DOHH2 (cell line): Measurements from ENCODE around the gene PRKCH.

Experiments used
- H3F3A ChIP-seq: fragments of 200-600 bp; sonication (generic), shearing (Covaris generic); 2 replicates; pipeline ENCODE4 v1.6.0; 2016; ENCODE audit warnings: antibody characterized with exemption, mild to moderate bottlenecking; ENCODE audit not compliant: control insufficient read depth, insufficient read depth
- H3K27ac ChIP-seq: fragments of 200-600 bp; sonication (generic); 2 replicates; pipeline ENCODE4 v1.5.1; 2014; ENCODE audit warnings: low read depth, mild to moderate bottlenecking, low read length, moderate library complexity
- H3K27me3 ChIP-seq: fragments of 200-600 bp; sonication (generic); 2 replicates; pipeline ENCODE4 v1.6.1; 2014; ENCODE audit warnings: mild to moderate bottlenecking, low read length, mixed read lengths; ENCODE audit not compliant: control insufficient read depth
- H3K36me3 ChIP-seq: fragments of 200-600 bp; sonication (generic); 2 replicates; pipeline ENCODE4 v1.6.1; 2014; ENCODE audit warnings: mild to moderate bottlenecking, low read length, moderate library complexity, mixed read lengths; ENCODE audit not compliant: control insufficient read depth
- H3K4me1 ChIP-seq: fragments of 200-600 bp; sonication (generic); 2 replicates; pipeline ENCODE4 v1.6.1; 2014; ENCODE audit warnings: mild to moderate bottlenecking, low read length, mixed read lengths; ENCODE audit not compliant: control insufficient read depth
- H3K4me2 ChIP-seq: fragments of 200-600 bp; sonication (generic); 2 replicates; pipeline ENCODE4 v1.6.0; 2014; ENCODE audit warnings: mild to moderate bottlenecking, low read length, moderate library complexity
- H3K4me3 ChIP-seq: fragments of 200-600 bp; sonication (generic); 2 replicates; pipeline ENCODE4 v1.5.1; 2014; ENCODE audit warnings: mild to moderate bottlenecking, low read length, mixed read lengths
- H3K79me2 ChIP-seq: fragments of 200-600 bp; sonication (generic); 2 replicates; pipeline ENCODE4 v1.6.1; 2014; ENCODE audit warnings: mild to moderate bottlenecking, low read length, mixed read lengths; ENCODE audit not compliant: control insufficient read depth
- H3K9me2 ChIP-seq: fragments of 200-600 bp; sonication (generic); replicated peaks from 2 replicates; pipeline ENCODE4 v1.6.1; 2014; ENCODE audit warnings: mild to moderate bottlenecking, low read length, mixed read lengths; ENCODE audit not compliant: control insufficient read depth
- H3K9me3 ChIP-seq: fragments of 200-600 bp; sonication (generic); 2 replicates; pipeline ENCODE4 v1.6.1; 2014; ENCODE audit warnings: antibody characterized with exemption, low read length, mixed read lengths; ENCODE audit not compliant: control insufficient read depth, insufficient read depth
- H4K20me1 ChIP-seq: fragments of 200-600 bp; sonication (generic); 2 replicates; pipeline ENCODE4 v1.6.0; 2014; ENCODE audit warnings: low read depth, mild to moderate bottlenecking, antibody characterized with exemption, low read length, moderate library complexity; ENCODE audit not compliant: control insufficient read depth, insufficient read depth
- EZH2phosphoT487 ChIP-seq: fragments of 200-600 bp; sonication (generic); IDR thresholded peaks from 2 replicates; pipeline ENCODE4 v1.6.1; 2017; ENCODE audit warnings: borderline replicate concordance, mild to moderate bottlenecking, antibody characterized with exemption, low read length, moderate library complexity, mixed read lengths
- TF ChIP-seq, protein P1 (sequence below): fragments of 200-600 bp; sonication (generic); IDR thresholded peaks from one replicate; pipeline ENCODE4 v1.5.1; 2014; ENCODE audit warnings: antibody characterized with exemption, mild to moderate bottlenecking, low read depth, low read length; ENCODE audit not compliant: poor library complexity, severe bottlenecking

Gene PRKCH

DNA sequence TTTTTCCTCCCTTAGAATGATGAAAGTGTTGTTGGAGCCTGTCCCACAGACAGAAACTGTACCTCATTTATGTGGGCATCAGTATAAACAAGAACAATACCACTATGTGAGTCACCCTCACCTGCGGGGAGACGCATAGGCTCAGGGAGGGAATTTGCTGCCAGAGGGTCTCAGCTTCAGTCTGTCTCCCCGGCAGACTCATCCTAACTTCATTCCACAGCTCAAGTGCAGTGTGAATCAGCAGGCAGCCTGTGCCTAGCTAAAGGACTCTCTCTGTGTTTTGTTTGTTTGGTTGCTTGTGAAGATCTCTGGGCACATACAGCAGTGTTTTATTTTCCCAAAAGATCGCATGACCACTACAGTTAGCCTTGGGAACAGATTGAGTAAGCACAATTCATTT is 98.9 kb downstream of the PRKCH start:
- H3K27me3 ChIP-seq: no peaks in the 10 kb centered on the region
- H3K36me3 ChIP-seq: no peaks in the 10 kb centered on the region
- H3K9me3 ChIP-seq: no peaks in the 10 kb centered on the region; the same call in 1 of the 2 replicates
- no peak overlapping the region for H3K4me3 ChIP-seq
- TF ChIP-seq, protein P1, sequence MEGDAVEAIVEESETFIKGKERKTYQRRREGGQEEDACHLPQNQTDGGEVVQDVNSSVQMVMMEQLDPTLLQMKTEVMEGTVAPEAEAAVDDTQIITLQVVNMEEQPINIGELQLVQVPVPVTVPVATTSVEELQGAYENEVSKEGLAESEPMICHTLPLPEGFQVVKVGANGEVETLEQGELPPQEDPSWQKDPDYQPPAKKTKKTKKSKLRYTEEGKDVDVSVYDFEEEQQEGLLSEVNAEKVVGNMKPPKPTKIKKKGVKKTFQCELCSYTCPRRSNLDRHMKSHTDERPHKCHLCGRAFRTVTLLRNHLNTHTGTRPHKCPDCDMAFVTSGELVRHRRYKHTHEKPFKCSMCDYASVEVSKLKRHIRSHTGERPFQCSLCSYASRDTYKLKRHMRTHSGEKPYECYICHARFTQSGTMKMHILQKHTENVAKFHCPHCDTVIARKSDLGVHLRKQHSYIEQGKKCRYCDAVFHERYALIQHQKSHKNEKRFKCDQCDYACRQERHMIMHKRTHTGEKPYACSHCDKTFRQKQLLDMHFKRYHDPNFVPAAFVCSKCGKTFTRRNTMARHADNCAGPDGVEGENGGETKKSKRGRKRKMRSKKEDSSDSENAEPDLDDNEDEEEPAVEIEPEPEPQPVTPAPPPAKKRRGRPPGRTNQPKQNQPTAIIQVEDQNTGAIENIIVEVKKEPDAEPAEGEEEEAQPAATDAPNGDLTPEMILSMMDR: no peak
- no peak for TF ChIP-seq EZH2phosphoT487
- no peak overlapping the region for H3K27ac ChIP-seq
- H3K9me2 ChIP-seq: no peaks in the 10 kb centered on the region
- H3K4me2 ChIP-seq: no peak overlapping the region
- no peaks in the 10 kb centered on the region for H3K4me1 ChIP-seq
- H3F3A ChIP-seq: no peaks in the 10 kb centered on the region
- no peaks in the 10 kb centered on the region for H3K79me2 ChIP-seq
- H4K20me1 ChIP-seq: no peaks in the 10 kb centered on the region

DNA sequence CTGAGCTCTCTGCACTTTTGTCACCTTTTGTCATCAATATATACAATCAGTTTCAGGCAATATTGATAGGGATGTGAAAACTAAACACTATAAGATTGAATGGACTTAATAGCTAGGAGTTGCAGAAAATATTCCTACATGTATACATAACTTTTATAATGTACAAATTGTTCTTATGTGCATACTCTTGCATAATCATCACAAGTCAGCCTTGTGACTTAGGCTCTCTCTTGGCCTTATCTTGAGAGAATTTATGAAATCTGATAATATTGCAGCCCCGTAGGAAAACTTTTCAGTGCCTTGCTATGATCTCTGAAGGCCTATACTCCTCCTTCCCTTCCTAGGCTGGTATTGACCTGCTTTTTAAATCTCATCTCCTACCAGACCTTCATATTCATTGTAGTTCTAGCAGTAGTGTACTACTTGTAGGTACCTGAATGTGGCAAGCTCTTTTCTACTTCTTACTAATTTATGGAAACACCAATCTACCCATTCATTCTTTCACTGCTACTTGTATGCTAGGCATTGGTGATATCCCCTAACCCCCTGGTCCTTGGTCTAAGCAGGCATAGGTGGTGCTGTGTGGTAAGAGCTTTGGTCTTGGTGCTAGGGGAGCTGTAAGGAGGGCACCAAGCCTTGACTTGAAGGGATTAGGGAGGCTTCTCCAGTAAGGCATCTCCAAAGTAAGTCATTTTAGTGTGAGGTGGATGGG is 100.0 kb downstream of the PRKCH start:
- H3K9me2 ChIP-seq: no peaks in the 10 kb centered on the region
- H4K20me1 ChIP-seq: no peaks in the 10 kb centered on the region
- no peak overlapping the region for H3K27ac ChIP-seq
- H3K27me3 ChIP-seq: no peaks in the 10 kb centered on the region
- H3K4me3 ChIP-seq: no peak overlapping the region
- no peaks in the 10 kb centered on the region for H3K36me3 ChIP-seq
- H3K4me2 ChIP-seq: no peak overlapping the region
- no peaks in the 10 kb centered on the region; the same call in 1 of the 2 replicates for H3K9me3 ChIP-seq
- TF ChIP-seq, protein P1: no peak
- no peak for TF ChIP-seq EZH2phosphoT487
- no peaks in the 10 kb centered on the region for H3K4me1 ChIP-seq
- H3F3A ChIP-seq: no peaks in the 10 kb centered on the region
- no peaks in the 10 kb centered on the region for H3K79me2 ChIP-seq

DNA sequence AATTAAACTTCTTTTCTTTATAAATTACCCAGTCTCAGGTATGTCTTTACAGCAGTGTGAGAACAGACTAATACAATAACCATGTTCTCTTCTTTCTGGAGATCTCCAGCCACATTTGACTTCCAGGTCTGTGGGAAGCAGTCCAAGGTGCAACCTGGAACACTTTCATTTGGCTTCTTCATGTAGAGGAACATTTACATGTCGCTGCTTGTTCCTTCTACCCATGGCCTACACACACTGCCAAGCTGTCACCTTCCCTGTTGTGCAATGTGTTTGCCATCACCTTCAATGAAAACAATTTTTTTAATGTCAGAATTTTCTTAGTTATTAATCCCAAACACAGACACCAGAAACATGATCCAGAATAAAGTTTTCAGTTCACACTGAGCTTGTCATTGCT is 104.7 kb downstream of the PRKCH start:
- H3K79me2 ChIP-seq: no peaks in the 10 kb centered on the region
- H3K9me3 ChIP-seq: no peaks in the 10 kb centered on the region; the same call in 1 of the 2 replicates
- no peaks in the 10 kb centered on the region for H3F3A ChIP-seq

More for the DNA sequence above, 104.7 kb downstream of the PRKCH start:
- Histone ChIP-seq H3K27me3 (peaks cover 3% of the 10 kb centered on the region; the same call in 1 of the 2 replicates), H3K4me3 (no peak overlapping the region), H3K36me3 (no peaks in the 10 kb centered on the region), H3K27ac (no peak overlapping the region), H3K9me2 (no peaks in the 10 kb centered on the region), H4K20me1 (no peaks in the 10 kb centered on the region), H3K4me2 (no peak overlapping the region), H3K4me1 (no peaks in the 10 kb centered on the region)
- TF ChIP-seq, protein P1: no peak
- no peak for TF ChIP-seq EZH2phosphoT487
